Retinal pigment epithelial cell (primary cell): ENCODE measurements around the gene ISCA2.

Experiments used
- DNase-seq: peaks from one replicate; pipeline ENCODE4 v3.0.0-alpha.2; 2010; ENCODE audit warnings: low read depth
- H3K4me3 ChIP-seq: 2 replicates; pipeline ENCODE4 v1.5.1; 2011; ENCODE audit warnings: mild to moderate bottlenecking, low read length, control low read depth, moderate library complexity
- CTCF ChIP-seq: conservative IDR thresholded peaks from 2 replicates; pipeline ENCODE4 v1.5.1; 2011; ENCODE audit warnings: low read depth, low read length, control low read depth, inconsistent platforms

The ISCA2 gene

GRCh38 chr14:74538411-74539391 is 45.1 kb downstream of the ISCA2 start:
- DNase-seq = no peak
- TF ChIP-seq CTCF = no peak
- H3K4me3 ChIP-seq = no peak overlapping the region

GRCh38 chr14:74539503-74539902 is 45.9 kb downstream of the ISCA2 start:
- TF ChIP-seq CTCF = no peak
- no peak for DNase-seq
- no peak overlapping the region for H3K4me3 ChIP-seq

- no peak for TF ChIP-seq CTCF
- no peak for DNase-seq
- no peak overlapping the region for H3K4me3 ChIP-seq
These were observed 47.7 kb downstream of the ISCA2 start for GRCh38 chr14:74541225-74541624.

- DNase-seq = no peak
- no peak overlapping the region for H3K4me3 ChIP-seq
- no peak for TF ChIP-seq CTCF
These were observed 48.6 kb downstream of the ISCA2 start for GRCh38 chr14:74542056-74542685.

- TF ChIP-seq CTCF = no peak
- no peak overlapping the region for H3K4me3 ChIP-seq
- DNase-seq = no peak
These were observed 50.3 kb downstream of the ISCA2 start for GRCh38 chr14:74543771-74544438.

- no peak overlapping the region for H3K4me3 ChIP-seq
- no peak for TF ChIP-seq CTCF
- DNase-seq = no peak
These were observed 51.8 kb downstream of the ISCA2 start for GRCh38 chr14:74545386-74545785.
